Vagina (tissue), 2 donors: Measurements from ENCODE around the gene PEMT.

Experiments
- POLR2A ChIP-seq, 2 donors: fragments of 450-650 bp; IDR thresholded peaks; one replicate each; pipeline ENCODE4 v1.6.1; 2017; ENCODE audit warnings: antibody characterized with exemption in 2 of 2, mild to moderate bottlenecking in 2 of 2, moderate library complexity in 2 of 2
- POLR2AphosphoS5 ChIP-seq, 2 donors: sonication (generic); formaldehyde crosslinking; IDR thresholded peaks; one replicate each; pipeline ENCODE4 v1.9.0; 2017; ENCODE audit warnings: antibody characterized with exemption in 2 of 2, mild to moderate bottlenecking in 2 of 2, low read depth in 1 of 2; ENCODE audit not compliant: insufficient read depth in 1 of 2
- TF ChIP-seq, protein P1 (sequence below), 3 experiments: fragments of 450-650 bp in 2 of 3; fragments of 200-600 bp in 1 of 3; sonication (generic) in 1 of 3; IDR thresholded peaks; one replicate each; pipeline ENCODE4 v1.5.1; 2017 to 2019; ENCODE audit warnings: antibody characterized with exemption in 3 of 3, mild to moderate bottlenecking in 2 of 3, moderate library complexity in 2 of 3

DNA sequence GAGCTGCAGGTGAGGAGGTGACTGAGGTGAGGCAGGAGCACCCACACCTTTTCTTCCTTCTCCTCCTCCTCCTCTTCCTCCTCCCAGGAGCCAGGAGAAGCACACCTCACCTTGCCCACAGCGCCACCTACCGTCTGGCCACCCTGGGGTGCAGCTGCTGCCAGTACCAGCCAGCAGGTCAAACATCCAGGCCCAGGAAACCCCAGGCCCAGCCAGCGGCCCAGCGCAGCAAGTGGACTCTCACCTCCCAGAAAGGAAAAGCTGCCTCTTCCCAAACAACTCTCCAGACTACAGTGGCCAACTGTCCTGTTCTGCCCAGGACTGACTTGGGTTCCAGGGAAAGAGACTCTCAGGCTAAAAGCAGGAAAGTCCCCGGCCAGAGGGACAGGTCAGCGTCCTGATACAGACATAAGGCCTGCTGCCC, 22.7 kb downstream of the PEMT start:
- TF ChIP-seq, protein P1, sequence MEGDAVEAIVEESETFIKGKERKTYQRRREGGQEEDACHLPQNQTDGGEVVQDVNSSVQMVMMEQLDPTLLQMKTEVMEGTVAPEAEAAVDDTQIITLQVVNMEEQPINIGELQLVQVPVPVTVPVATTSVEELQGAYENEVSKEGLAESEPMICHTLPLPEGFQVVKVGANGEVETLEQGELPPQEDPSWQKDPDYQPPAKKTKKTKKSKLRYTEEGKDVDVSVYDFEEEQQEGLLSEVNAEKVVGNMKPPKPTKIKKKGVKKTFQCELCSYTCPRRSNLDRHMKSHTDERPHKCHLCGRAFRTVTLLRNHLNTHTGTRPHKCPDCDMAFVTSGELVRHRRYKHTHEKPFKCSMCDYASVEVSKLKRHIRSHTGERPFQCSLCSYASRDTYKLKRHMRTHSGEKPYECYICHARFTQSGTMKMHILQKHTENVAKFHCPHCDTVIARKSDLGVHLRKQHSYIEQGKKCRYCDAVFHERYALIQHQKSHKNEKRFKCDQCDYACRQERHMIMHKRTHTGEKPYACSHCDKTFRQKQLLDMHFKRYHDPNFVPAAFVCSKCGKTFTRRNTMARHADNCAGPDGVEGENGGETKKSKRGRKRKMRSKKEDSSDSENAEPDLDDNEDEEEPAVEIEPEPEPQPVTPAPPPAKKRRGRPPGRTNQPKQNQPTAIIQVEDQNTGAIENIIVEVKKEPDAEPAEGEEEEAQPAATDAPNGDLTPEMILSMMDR (IDR thresholded peaks at IDR 0.05), result peak in 1 of 3 experiments; percentile 24
- TF ChIP-seq POLR2A (IDR thresholded peaks at IDR 0.05) (no peak), POLR2AphosphoS5 (IDR thresholded peaks at IDR 0.05; ENCODE audit: insufficient read depth in 1 of 2, low read depth in 1 of 2) (no peak)
